Activated naive CD4-positive, alpha-beta T cell treated with anti-CD3 and anti-CD28 coated beads, Interleukin-2, amount 50 U/mL, for 16 hours (primary cell): Measurements from ENCODE around the gene MLXIP.

Source experiments
- DNase-seq: peaks from one replicate; pipeline ENCODE4 v3.0.0-alpha.2; 2020

MLXIP gene

DNA sequence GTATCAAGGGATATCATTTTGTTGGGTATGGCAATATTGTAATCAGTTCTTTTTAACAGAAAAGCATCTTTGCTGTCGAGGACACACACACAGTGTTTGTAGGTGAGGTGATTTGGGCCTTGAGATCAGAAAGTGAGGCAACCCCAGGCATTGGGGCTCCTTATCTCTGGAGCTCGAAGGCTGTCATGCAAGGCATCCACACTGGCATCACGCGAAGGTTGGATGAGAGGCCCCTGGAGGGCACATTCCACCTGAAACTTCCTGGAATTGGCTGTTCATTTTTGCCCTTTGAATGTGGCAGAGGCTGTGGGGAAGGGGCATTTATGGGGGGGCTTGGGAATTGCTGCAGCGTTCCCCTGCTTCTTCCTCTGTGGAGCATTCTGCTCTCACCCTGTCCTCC, 49.9 kb downstream of the MLXIP start:
- no peak for DNase-seq

DNA sequence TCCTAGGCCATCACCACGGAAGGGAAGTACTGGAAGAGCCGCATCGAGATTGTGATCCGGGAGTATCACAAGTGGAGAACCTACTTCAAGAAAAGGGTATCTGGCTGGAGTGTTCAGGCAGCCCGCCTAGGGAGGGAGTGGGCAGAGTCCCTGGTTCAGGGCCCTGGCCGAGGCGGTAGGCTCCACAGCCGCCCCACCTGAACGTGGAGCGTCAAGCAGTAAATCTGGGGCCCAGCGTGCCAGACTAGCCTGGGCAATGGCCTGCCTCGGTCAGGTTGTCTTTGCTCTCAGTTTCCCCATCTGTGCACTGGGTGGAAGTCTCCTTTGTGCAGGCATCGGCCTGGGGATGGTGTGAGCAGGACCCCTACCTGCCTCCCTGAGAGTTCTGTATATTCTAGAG, 50.6 kb downstream of the MLXIP start:
- no peak for DNase-seq

DNA sequence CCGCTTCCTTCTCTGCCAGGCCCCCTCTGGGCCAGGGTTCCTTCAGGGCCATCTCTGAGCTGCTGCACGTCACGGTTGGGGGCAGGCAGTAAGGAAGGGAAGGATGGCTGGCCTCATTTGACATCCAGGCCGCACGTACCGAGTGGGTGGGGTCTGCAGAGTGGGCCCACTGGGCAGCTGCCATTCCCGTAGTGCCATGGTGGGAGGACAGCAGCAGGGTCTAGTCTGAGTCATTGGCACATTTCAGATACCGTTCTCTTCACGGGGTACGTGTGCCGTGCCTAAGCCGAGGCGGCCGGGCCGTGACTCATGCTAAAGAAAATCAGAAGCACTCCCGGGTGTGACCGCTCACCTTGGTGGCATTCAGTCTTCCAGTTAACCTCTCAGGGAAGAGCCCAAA, 51.6 kb downstream of the MLXIP start:
- no peak for DNase-seq

DNA sequence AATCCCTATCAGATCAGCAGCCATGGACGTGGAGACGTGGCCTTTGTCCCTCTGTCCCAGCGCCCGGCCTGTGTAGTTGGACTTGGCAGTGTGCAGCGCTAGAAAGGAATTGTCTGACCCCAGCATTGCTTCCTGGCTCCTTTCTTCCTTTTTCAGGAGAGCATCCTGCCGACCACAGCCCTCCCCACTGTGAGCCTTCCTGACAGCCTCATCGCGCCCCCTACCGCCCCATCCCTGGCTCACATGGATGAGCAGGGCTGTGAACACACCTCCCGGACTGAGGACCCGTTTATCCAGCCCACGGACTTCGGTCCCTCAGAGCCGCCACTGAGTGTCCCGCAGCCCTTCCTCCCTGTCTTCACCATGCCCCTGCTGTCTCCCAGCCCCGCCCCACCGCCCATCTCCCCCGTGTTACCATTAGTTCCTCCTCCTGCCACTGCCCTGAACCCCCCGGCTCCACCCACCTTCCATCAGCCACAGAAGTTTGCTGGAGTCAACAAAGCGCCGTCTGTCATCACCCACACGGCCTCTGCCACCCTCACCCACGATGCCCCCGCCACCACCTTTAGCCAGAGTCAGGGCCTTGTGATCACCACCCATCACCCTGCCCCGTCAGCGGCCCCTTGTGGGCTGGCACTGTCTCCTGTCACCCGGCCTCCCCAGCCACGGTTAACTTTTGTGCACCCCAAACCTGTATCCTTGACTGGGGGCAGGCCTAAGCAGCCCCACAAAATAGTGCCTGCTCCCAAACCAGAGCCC, 54.8 kb downstream of the MLXIP start:
- DNase-seq, result no peak

DNA sequence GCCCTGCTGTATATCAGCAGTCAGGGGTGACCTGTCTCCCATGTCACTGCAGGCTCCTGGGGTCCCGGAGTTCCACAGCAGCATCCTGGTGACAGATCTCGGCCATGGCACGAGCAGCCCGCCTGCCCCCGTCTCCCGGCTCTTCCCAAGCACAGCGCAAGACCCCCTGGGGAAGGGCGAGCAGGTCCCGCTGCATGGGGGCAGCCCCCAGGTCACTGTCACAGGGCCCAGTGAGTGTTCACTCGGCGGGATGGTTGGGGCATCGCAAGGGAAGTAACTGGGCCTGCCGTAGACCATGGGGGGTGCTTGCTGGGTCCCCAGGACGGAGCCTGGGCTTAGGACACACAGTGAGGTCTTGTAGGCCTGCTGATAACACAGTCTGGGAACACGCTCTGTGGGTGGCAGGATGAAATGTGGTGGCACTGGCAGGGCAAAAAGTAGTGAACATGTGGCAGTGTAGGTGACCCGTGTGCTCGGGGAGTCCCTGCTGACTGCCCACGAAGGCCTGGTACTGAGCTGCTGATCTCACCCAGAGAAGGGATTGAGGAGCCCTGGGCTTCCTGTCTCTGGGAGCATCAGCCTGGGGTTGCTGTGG, 57.0 kb downstream of the MLXIP start:
- no peak for DNase-seq

DNA sequence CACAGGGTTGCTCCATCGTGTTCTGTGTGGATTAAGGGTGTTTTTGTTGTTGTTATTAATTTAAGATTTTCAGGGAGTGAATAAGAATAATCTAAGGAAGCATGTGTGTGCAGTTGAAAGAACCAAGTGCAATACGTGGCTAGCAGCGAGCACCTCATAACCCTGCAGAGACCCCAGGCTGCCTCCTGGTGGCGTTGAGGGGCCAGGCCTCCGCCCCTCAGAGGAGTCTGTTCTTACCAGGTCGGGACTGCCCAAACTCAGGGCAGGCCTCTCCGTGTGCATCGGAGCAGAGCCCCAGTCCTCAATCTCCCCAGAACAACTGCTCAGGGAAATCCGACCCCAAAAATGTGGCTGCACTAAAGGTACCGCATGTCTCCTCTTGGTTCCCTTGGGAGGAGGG, 58.7 kb downstream of the MLXIP start:
- no peak for DNase-seq

DNA sequence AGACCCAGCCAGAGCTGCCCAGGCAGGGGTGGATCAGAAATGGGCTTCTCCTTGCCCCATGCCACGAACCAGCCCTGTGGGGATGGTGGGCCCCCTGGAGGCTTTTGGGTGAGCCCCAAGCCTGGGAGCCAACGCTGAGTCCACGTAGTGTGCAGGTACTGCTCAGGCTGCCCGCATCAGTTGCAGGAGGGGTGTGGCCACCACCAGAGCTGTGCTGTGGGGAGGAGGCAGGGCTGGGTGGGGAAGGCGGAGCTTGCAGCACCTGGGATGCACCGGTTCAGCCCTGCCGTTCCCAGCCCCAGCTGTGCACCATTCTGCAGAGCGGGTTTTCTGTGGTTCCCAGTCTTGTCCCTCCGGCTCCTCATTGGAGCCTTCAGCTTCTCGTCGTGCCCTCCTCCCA, 59.1 kb downstream of the MLXIP start:
- no peak for DNase-seq

DNA sequence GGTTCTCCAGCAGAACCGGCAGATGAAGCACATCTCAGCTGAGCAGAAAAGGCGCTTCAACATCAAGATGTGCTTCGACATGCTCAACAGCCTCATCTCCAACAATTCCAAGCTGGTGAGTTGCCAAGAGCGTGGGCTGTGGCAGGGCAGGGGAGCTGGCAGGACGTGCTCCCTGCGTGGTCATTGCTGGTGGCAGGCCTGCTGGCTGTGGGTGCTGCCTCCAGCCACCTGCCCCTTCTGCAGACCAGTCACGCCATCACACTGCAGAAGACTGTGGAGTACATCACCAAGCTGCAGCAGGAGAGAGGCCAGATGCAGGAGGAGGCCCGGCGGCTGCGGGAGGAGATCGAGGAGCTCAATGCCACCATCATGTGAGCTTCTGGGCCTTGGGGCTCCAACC, 59.6 kb downstream of the MLXIP start:
- DNase-seq, result no peak

DNA sequence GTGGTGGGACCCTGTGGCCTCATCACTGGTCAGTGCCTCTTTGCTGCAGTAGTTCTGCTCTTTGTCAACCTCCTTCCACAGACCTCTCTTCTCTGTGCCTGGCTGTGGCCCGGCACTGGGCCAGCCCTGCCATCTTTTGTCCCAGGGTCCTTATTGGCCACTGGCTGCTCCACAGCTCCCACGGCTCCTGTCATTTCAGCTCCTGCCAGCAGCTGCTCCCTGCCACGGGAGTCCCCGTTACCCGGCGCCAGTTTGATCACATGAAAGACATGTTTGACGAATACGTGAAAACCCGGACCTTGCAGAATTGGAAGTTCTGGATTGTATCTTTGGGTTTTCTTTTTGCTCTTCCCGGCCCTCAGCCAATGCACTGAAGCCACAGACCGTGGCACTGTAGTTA, 60.1 kb downstream of the MLXIP start:
- DNase-seq, result no peak

DNA sequence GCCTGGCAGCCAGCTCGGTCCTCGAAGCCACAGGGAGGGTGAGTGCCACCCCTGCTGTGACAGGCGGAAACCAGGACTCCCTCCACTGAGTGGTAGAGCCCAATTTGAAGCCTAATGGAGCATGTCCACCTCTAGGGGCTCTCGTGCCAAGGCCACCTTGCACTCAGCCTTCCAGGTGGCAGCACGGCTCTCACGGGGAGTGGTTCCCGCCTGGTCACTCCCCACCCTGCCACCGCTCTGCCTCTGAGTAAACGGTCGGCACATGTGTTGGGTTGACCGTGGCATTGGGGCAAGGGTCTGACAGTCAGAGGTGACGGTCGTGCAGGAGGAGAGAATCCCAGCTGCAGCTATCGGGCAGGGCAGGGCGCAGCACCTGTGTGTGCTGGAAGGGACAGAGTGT, 60.7 kb downstream of the MLXIP start:
- DNase-seq, result no peak

DNA sequence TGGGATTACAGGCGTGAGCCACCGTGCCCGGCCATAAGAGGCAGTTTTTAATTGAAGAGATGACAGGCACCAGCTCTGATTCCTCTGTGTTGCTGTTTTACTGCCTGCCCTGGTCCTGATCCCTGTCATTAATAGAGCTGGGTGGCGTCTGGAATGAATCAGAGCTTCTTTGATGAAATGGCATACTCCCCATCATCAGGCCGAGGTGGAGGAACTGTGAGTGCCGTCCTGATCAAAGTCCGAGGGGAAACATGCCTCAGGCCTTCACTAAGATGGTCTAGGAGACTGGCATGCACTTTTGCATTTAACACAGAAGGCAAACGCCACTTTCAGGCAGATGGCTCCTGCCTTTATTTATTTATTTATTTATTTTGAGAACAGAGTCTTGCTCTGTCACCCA, 61.4 kb downstream of the MLXIP start:
- DNase-seq, result no peak

DNA sequence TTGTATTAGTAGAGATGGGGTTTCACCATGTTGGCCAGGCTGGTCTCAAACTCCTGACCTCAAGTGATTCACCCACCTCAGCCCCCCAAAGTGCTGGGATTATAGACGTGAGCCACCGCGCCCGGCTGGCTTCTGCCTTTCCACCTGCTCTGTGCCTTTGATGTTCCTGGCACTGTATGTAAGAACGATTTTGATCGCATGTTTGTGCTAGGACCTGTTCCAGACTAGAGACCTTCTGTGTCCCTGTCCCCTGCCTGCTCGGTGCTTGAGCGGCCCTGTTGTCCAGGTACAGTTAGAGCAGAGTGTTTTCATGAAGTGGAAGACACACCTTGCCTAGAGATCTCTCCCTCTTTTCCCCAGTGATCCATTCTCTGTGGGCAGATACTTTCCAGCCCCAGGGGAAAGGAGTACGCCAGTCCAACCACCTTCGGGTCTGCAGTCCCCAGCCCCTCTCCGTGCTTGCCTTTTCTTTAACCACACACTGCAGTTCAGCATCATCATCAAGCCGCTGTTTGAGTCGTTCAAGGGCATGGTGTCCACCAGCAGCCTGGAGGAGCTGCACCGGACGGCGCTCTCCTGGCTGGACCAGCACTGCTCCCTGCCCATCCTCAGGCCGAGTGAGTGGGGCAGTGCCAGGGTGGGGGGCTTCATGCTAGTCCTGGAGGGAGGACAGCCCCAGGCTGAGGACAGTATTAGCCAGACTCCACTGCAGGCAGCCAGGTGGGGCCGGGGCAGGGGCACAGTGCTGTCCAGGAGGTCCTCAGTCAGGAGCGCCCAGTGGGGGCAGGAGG, 62.1 kb downstream of the MLXIP start:
- no peak for DNase-seq

DNA sequence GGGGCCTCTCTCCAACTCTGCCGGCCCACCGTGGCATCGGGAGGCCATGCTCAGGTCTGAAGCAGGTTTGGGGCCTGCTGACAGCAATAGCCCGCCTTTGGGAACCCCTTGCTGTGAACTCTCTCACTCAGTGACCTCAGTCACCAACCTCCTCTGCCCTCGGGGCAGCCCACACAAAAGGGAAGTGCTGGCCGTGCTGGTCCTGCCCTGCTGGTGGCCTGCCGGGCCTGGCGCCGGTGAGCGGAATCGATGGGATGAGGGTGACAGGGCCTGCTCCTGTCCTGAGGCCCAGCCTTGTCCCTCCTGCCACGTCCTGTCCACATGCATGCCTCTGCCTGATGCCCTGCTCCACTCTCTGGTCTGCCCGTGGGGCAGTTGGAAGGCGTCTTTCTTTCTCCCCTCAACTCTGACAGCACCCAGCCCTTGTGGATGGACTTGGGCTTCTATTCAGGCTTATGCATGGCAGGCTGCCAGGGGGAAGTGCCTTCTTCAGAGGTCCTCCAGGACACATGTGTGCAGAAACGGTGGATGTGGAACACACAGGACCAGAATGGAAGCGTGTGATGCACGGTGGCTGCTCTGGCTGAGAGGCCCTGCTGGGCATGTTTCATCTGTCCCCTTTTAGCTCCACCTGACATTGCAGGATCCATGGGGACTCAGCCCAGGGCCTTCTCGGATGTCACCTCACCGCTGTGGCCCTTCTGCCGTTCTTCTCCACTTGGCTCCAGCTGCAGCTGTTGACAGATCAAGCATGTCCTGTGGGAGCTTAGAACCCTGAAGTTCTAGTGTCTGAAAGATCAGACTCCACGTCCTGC, 63.6 kb downstream of the MLXIP start:
- DNase-seq, result no peak

DNA sequence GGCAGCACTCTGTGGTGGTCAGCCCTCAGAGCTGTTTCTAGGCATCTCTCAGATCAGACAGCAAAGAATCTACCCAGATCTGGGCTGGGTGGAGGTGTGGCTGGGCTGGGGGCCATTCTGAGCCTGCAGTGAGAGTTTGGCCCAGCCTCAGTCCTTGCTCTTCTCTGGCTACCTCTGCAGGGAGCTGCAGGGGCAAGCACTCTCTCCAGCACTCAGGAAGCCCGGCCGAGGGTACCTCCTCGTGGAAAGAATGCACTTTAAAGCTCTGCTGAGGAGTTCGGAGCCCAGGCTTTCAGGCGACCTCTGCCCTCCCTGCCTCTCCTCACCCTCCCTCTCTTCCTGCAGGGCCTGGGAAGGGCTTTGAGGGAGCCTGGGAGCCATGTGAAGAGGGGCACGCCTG, 64.3 kb downstream of the MLXIP start:
- DNase-seq, result no peak

DNA sequence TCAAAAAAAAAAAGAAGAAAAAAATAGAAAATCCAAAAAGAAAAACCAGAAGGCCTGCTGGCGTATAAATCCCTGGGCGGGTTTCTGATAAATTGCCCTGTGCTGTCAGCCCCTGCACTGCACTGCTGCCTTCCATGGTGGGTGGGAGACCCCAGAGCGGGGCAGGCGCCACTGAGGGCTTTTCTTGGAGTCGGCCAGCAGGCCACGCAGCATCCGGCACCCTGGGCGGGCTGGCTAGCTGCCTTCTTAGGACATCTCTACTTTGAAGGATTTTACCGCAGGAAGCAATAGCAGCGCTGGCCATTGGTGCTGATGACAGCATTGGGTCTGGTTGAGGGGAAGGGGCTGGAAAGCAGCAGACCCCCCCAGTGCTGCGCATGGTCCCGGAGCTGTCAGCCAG, 66.3 kb downstream of the MLXIP start:
- no peak for DNase-seq

DNA sequence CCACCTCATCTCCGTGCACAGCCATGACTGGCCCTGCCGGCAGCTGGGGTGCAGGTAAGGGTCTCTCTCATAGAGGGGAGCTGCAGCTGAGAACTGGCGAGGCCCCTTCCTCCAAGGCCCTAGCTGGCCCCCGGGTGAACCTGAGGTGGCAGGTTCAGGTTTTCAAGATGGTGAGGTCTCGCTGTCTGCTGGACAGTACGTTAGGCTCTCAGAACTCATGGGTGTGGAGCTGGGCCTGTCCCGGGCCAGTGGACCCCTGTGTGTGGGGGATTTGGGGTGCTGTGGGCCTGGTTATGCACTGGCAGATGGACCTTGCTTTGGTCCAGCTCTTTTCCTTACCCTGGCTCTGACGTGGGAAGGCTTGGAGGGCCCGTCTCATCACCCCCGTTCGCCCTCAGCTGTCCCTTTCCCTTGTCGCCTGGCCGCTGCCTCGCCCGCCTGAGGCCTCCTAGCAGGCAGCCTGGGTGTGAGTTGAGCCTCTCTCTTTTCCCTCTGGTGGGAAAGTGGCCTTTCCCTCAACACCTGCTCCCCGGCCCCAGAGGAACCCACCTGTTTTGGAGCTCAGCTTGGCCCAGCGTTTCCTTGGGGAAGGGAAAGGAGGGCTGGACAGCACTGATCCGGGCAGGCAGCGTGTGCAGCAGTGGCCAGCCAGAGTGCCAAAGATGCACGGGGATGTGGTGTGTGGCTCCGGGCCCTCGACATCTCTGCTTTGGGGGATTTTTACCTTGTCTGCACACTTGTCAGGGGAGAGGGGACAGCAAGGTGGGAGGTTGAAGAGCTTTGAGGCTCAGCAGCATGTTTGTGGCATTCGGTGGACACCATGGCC, 67.2 kb downstream of the MLXIP start:
- no peak for DNase-seq

DNA sequence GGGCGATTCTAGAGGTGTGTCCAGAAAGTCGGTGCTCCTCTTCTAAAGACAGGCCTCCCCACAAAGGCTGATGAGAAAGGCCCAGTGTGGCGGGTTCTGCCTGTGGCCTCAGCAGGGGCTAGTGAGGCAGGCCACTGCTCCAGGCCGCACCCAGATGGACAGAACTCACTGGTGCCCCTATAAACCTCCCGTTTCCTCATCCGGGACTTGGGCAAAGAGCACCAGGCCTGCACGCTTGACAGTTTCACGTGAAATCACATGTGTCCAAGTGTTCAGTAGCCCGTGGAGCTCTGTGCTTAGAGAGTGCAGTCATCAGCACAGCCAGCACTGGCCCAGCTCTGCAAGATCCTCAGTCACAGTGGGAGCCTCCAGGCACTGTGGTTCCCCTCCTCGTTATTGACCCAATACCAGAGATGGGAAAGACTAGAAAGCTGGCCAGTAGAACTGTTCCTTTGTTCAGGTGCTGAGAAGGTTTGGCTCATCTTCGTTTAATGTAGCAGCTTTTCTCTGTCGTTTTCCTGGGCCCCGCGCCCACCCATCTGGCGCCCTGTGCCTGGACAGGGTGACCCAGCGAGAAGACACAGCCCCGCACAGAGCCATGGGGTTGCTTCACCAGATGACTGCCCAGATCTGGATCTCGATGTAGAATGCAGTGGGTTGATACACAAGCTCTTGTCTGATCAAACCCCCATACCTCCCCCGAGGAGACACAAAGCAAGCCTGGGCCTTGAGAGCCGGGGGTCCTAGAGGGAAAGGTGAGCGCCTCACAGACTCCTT, 69.1 kb downstream of the MLXIP start:
- no peak for DNase-seq

DNA sequence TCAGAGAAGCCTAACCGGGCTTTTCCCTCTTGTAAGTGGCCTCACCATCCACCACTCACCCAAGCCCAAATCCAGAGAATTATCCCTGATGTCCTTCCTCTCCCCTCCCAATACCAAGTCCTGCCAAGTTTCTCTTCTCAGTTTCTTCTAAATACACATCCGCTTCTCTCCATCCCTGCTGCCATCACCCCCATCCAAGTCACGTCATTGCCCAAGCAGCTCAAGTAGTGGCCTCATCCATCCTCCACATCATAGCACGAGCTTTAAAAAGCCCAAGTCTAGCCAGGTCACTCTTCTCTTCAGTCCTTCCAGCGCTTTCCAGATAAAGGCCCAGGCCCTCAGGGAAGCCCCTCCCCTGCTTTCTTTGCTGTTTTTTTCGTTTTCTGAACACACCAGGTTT, 70.1 kb downstream of the MLXIP start:
- no peak for DNase-seq

DNA sequence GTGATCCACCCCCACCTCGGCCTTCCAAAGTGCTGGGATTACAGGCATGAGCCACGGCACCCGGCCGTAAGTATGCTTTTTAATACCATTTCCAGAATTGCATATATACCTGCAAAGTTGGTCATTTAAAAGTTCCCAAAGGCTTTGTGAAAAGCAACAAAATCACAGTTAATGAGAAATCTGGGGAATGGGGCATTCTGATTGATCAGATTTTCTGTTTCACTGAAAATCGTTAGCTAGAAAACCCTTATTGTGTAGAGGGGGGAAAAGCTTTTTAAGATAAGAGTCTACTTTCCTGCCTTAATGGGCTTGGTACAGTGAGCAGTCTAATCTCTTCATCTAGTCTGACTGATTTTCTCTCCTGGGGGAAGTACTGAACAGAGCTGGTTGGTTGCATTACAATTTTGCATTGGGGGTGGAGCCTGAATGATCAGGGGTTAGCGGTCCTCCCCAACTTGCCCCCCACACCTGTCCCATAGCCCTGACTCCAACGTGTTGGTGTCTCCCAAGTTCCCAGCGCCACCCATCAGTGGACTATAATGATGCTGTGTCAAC, 71.6 kb downstream of the MLXIP start:
- DNase-seq, result no peak

DNA sequence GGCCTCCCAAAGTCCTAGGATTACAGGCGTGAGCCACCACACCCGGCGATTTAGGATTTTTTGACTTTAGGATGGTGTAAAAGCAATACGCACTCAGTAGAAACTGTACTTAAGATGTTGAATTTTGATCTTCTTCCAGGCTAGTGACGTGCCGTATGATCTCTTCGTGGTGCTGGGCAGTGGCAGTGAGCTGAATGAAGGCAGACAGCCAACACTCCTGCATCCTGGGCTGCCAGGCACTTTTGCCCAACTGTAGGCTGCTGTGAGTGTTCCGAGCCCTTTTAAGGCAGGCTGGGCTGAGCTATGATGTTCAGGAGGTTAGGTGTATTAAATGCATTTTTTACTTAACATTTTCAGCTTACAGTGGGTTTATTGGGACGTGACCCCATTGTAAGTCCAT, 74.2 kb downstream of the MLXIP start:
- no peak for DNase-seq

DNA sequence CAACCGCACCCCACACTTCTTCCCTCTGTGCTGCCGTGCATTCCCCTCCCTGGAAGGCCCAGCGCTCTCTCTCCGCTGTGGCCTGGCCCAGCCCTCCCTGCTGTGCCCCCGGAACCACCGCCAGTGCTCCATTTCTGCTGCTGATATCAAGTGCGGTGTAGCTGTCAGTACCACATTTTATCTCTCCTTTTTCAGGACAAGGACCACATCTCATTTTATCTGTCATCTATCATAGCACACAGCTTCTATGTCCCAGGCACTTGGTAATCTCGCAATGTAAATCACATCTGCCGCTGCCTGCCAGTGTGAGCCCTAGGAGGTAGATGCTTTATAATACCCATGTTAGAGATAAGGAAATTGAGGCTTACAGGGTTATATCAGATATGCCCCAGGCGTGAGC, 77.1 kb downstream of the MLXIP start:
- DNase-seq, result no peak
